ENCODE results near the gene CDC16. TPM values are rescaled to one million over a fixed set of nuclear protein-coding genes. Genes with fewer than 3 reads are reported as not detected.
"Not testable (repeated sequence)": the region's sequence is repeated elsewhere in the genome, so short reads cannot be mapped to it uniquely, and the experiment has no call there.

The CDC16 gene
- 10 to 100 TPM; 44.5 to 45.1 TPM for total RNA-seq
- long read RNA-seq, transcript CDC16-203 (18 exons, 2,203 nt): major isoform, 40 of 90 reads
- long read RNA-seq, transcript CDC16-204 (19 exons, 2,211 nt): minor isoform, 19 of 90 reads
- long read RNA-seq, partial matches to known transcripts: 15 of 90 reads
- long read RNA-seq, other reads (novel, unspliced or antisense): 14 of 90 reads

DNA sequence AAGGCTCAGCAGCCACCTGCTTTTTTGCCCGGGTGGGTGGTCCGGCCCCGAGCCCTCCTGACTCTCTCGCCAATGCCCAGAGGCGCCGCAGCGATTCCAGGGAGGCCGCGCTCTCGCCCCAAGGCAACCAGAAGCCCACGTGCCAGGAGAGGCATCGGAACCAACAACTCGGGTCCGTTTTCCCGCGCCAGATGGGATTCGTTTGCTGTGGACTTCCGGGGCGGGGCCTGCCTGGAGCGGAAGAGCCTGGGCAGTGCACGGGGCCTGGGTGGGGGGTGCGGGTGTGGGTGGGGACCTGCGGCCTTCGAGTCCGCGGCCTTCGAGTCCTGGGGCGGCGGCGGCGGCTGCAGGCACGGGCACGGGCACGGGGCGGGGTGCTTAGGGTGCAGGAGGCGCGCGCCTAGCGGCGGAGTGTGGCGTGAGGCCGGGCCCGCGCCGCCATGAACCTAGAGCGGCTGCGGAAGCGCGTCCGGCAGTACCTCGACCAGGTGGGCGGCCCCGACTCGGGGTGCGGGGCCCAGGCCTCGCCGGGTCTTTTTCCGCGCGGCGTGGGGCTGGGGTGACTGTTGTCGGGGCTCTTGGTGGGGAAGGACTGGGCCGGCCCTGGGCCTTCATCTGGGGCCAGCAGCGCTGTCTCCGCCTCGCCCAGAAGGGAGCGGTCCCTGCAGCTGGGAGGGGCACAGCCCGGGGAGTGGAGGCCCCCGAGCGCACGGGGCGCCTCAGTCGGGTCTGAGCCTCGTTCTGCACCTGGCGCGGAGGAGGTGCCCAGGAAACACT, at the start of gene CDC16:
Gene CDC16, plus strand, starts transcription at position 253 of the 777 bp plus-strand sequence. Its CDS starts 188 bp downstream, at position 441.
- ATAC-seq: peak; percentile 93
- peak; percentile 94 to 96 for DNase-seq
- intact Hi-C loops (cut with DNase I, micrococcal nuclease): no loop called here

DNA sequence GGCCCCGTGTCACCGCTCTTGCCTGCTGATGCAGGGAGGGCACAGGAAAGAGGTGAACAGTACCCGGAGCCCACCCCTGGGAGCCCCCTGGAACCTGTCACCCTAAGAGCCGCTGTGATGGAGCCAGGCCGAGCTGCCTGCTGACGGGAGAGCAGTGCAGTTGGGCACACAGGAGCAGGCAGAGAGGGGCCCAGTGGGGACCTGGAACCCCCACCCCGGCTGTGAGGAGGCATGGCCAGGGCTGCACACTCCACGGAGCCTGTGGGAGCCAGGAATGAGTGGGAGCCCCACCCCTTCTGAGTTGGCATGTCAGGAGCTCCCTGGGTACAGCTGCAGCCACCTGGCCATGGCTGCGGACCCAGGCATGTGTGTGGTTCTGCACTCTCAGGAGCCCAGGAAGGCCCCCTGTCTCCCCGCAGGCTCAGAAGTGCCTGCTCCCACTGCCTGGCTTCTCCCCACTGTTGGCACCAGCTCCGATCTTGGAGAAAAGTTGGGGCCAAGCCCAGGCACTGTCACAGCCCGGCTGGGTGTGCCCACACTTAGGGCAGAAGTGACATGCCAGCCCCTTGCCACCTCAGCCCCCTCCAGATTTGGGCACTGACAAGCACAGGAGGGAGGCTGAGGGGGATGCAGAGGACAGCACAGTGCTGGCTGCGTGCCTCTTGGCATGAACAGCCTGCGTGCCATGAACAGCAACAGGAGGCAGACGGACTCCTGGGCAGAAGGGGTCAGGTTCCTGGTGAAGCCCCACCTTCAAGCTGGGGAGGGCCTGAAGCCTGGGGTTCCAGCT, 49.3 kb upstream of the CDC16 start:
- intact Hi-C loops (cut with DNase I, micrococcal nuclease): no loop called here
- no peak for ATAC-seq

DNA sequence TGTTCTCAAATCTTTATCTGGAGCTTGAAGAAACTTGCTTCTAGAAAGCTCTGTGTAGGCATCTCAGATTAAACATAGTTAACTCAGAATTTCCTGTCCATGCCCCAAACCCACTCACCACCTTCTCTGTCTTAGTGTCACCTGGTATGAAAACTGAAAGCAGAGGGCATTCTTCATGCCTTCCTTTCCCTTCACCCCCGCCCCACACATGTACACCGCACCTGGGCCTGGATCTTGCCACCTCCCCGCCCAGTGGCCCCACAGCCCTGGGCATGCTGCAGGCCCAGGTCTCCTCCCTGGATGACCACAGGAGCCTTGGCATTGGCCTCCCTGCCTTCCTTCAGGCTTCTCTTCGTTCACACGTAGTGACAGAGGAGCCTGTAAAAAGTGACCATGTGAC, 39.8 kb upstream of the CDC16 start:
- DNase-seq (no peak), ATAC-seq (no peak)
- intact Hi-C loops (cut with DNase I, micrococcal nuclease): no loop called here

More for the DNA sequence above, 49.3 kb upstream of the CDC16 start:
- DNase-seq: no peak

DNA sequence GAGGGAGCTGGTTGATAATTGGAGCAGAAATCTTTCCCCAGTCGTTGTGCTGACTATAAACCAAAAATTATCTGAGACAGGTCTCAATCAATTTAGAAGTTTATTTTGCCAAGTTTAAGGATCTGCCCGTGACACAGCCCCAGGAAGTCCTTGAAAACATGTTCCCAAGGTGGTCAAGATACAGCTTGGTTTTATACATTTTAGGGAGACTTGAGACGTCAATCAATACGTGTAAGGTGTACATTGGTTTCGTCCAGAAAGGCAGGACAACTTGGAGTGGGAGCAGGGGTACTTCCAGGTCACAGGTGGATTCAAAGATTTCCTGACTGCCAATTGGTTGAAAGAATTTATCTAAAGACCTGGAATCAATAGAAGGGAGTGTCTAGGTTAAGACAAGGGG, 38.1 kb upstream of the CDC16 start:
- DNase-seq (no peak), ATAC-seq (no peak)
- intact Hi-C loops (cut with DNase I, micrococcal nuclease): no loop called here

- DNase-seq: no peak
- ATAC-seq: no peak
- intact Hi-C loops (cut with DNase I, micrococcal nuclease): no loop called here
Observed at GRCh38 chr13:114198556-114198955, 36.1 kb upstream of the CDC16 start.

- intact Hi-C loops (cut with DNase I, micrococcal nuclease); ATAC-seq; DNase-seq: not testable (repeated sequence)
Observed at GRCh38 chr13:114199526-114199925, 35.2 kb upstream of the CDC16 start.

DNA sequence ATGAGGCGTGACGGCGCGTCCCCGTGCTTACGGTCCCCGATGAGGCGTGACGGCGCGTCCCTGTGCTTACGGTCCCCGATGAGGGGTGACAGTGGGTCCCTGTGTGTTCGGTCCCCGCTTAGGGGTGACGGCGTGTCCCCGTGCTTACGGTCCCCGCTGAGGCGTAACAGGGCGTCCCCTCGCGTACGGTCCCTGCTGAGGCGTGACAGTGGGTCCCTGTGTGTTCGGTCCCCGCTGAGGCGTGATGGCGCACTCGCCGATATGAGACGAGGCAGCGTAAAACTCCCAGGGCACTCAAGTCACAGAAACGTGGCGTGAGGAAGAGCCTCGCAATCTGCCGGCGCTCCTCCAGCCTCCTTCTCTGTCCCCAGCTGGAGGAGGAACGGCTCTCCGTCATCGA, 34.7 kb upstream of the CDC16 start:
- intact Hi-C loops (cut with DNase I, micrococcal nuclease): no loop called here
- no peak for ATAC-seq
- DNase-seq: no peak

- ATAC-seq (no peak), DNase-seq (no peak)
- intact Hi-C loops (cut with DNase I, micrococcal nuclease): no loop called here
Observed at GRCh38 chr13:114200399-114200911, 34.2 kb upstream of the CDC16 start.

- no peak for ATAC-seq
- intact Hi-C loops (cut with DNase I, micrococcal nuclease): no loop called here
- DNase-seq: no peak
Observed at GRCh38 chr13:114202581-114202980, 32.1 kb upstream of the CDC16 start.

- intact Hi-C loops (cut with DNase I, micrococcal nuclease): no loop called here
Observed at GRCh38 chr13:114203536-114203935, 31.2 kb upstream of the CDC16 start.

DNA sequence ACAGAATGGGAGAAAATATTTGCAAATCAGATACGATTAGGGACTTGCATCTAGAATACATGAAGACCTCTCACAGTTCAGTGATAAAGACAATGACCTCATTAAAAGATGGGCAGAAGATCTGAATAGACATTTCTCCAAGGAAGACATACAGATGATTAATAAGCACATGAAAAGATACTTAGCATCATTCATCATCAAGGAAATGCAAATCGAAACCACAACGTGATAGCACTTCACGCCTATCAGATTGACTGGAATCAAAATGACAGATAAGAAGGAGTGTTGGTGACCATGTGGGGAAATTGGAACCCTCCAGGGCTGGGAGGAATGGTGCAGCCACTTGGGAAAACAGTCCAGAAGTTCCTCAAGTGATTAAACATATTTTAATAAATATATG, 29.8 kb upstream of the CDC16 start:
- DNase-seq: no peak
- ATAC-seq: no peak
- intact Hi-C loops (cut with DNase I, micrococcal nuclease): no loop called here

More at GRCh38 chr13:114203536-114203935, 31.2 kb upstream of the CDC16 start:
- no peak for DNase-seq
- ATAC-seq: no peak

DNA sequence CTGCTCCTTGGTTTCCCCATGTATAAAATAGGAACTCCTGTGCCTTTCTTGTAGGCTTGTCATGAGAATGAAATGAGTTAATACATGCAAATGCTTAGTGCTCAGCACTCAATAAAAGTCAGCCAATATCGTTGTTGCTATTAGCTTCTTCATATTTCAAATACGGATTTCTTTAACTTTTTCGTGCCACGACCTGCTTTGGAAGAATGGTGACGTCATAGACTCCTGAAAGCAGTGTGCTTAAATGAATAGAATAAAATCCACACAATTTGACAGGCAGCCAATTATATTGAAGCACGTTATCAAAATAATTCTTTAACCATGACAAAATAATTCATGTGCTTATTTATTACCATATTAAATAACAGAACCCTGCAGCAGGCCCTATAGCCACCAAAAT, 26.6 kb upstream of the CDC16 start:
- DNase-seq (no peak), ATAC-seq (no peak)
- intact Hi-C loops (cut with DNase I, micrococcal nuclease): no loop called here

DNA sequence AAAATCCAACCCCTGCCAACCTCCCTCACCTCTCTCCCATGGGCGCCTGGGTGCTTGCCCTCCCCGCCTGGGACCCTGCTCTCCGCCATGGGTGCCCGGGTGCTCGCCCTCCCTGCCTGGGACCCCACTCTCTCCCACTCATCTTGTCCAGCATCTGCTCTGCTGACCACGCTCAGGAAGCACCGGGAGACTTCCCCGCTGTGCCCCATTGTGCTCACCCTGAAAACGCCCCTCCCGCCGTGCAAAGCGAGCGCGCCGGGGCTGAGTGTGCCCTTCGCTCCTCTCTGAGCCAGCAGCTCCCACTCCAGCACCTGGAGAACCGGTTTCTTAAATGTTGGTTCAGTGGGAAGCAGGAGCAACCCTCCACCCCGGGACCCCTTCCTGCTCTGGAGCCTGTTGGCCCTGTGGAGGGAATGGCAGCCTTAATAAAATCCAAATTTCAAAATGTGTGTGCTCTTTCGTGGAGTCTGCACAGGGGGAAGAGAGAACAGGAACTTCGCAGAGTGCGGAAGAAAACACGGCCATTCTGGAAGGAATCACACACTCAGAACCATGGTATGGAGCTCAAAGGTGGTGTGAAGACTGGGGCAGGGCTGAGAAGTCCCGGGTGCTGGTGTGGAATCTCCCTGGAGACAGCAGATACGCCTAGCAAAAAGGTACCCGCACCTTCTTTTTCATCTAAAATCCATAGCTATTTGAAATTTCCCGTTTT, 23.1 kb upstream of the CDC16 start:
- intact Hi-C loops (cut with DNase I, micrococcal nuclease): no loop called here
- no peak for DNase-seq
- ATAC-seq: no peak

DNA sequence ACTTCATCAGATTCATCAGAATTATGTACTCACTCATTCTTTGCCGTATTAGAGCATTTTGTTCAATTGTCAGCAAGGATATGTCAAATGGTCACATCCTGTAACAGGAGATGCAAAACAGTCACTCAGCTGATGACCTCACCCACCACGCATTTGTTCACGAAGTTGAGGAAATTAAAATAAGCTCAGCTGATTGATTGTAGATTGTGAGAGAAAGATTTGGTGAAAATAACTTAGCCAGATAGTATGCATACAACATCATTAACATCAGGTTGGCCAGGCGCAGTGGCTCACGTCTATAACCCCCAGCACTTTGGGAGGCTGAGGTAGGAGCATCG, 22.6 kb upstream of the CDC16 start:
- ATAC-seq (no peak), DNase-seq (no peak)
- intact Hi-C loops (cut with DNase I, micrococcal nuclease): no loop called here

DNA sequence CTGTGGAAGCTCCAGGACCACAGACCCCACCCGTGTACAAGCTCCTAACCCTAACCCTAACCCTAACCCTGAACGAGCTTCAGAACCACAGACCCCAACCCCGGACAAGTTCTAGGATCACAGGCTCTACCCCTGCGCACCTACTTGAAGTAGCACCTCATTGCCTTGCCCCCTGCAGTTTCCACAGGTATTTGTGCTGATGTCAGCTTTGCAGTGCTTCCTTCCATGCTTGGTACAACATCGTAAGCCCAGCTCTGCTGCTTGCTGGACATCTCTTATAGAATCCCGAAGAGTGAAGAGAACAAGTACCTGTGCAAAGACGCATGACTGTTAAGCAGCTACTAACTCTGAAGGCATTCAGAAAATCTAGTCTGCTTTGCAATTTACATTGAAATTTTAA, 20.7 kb upstream of the CDC16 start:
- DNase-seq (no peak), ATAC-seq (no peak)
- intact Hi-C loops (cut with DNase I, micrococcal nuclease): no loop called here

- intact Hi-C loops (cut with DNase I, micrococcal nuclease): no loop called here
- ATAC-seq (no peak), DNase-seq (no peak)
Observed at GRCh38 chr13:114219392-114219791, 15.3 kb upstream of the CDC16 start.

DNA sequence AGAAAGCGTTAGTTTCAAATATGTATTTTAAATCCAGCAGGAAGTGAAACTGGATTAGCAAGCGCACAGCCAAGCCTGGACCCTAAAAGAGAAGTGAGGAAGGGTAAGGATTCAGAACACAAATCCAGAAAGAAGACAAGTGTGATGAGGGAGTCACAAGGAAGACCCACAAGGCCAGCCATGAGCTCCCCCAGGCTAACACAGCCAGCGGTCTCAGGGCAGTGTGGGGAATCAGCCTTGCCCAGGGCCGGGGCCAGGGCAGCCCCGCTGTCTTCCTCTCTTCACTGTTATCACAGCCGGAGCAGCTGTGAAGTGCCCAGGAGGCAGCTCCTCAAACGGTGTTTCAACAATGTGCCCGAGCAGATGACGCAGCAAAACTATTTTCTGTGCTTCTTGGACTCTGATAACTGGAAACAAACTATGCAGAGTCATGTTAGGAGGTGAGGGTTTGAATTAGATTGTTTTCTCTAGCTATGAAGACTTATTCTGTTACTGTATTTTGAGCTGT, 12.2 kb upstream of the CDC16 start:
- intact Hi-C loops (cut with DNase I, micrococcal nuclease): no loop called here
- DNase-seq (no peak), ATAC-seq (no peak)

DNA sequence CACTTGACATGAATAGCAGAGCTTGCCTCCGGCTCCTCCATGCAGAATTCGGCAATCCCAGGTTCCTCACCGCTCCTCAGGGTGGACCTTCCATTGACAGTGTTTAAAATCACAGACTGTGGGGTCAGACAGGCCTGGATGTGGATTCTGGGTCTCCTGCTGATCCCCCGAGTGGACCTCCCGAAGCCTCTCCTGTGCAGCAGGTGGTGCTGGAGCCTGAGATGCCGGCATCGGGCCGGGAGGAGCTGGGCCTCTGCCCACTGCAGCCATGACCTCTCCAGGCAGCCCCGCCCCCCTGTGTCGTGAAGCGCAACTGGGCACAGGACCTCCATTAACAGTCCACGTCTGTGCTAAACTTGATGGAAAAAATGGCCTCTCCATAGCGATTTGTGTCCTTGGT, 10.5 kb upstream of the CDC16 start:
- DNase-seq: no peak
- ATAC-seq: no peak
- intact Hi-C loops (cut with DNase I, micrococcal nuclease): no loop called here

- DNase-seq: no peak
- intact Hi-C loops (cut with DNase I, micrococcal nuclease): loop anchor here in 1 of 2 donors (2.0 kb wide), 1 partner anchor 275 kb away; no protein-coding TSS in a partner anchor
- ATAC-seq: no peak
Observed at GRCh38 chr13:114225610-114226009, 9.1 kb upstream of the CDC16 start.
